Suprapubic skin (tissue), 4 donors: ENCODE results near the gene RFX5.

Source experiments
- EP300 ChIP-seq: sonication (generic); formaldehyde crosslinking; IDR thresholded peaks from one replicate; pipeline ENCODE4 v1.6.1; 2017; ENCODE audit warnings: antibody characterized with exemption
- POLR2A ChIP-seq, 2 donors: fragments of 450-650 bp; IDR thresholded peaks; one replicate each; pipeline ENCODE4 v1.6.1; 2017; ENCODE audit warnings: antibody characterized with exemption in 2 of 2, mild to moderate bottlenecking in 2 of 2, moderate library complexity in 2 of 2
- POLR2AphosphoS5 ChIP-seq, 3 donors: sonication (generic); formaldehyde crosslinking; IDR thresholded peaks; one replicate each; pipeline ENCODE4 v1.6.1; 2017; ENCODE audit warnings: antibody characterized with exemption in 3 of 3
- TF ChIP-seq, protein P1 (sequence below), 2 donors: fragments of 200-600 bp in 1 of 2; fragments of 450-650 bp in 1 of 2; sonication (generic) in 1 of 2; IDR thresholded peaks; one replicate each; pipeline ENCODE4 v1.5.1; 2016 to 2019; ENCODE audit warnings: antibody characterized with exemption in 2 of 2, mild to moderate bottlenecking in 1 of 2, moderate library complexity in 1 of 2

GRCh38 chr1:151324390-151324930 lies 22.6 kb downstream of the RFX5 start:
- TF ChIP-seq, protein P1, sequence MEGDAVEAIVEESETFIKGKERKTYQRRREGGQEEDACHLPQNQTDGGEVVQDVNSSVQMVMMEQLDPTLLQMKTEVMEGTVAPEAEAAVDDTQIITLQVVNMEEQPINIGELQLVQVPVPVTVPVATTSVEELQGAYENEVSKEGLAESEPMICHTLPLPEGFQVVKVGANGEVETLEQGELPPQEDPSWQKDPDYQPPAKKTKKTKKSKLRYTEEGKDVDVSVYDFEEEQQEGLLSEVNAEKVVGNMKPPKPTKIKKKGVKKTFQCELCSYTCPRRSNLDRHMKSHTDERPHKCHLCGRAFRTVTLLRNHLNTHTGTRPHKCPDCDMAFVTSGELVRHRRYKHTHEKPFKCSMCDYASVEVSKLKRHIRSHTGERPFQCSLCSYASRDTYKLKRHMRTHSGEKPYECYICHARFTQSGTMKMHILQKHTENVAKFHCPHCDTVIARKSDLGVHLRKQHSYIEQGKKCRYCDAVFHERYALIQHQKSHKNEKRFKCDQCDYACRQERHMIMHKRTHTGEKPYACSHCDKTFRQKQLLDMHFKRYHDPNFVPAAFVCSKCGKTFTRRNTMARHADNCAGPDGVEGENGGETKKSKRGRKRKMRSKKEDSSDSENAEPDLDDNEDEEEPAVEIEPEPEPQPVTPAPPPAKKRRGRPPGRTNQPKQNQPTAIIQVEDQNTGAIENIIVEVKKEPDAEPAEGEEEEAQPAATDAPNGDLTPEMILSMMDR (IDR thresholded peaks at IDR 0.05), result no peak
- TF ChIP-seq POLR2A (IDR thresholded peaks at IDR 0.05) (no peak), POLR2AphosphoS5 (IDR thresholded peaks at IDR 0.05) (no peak), EP300 (no peak)
